KMS-11 (cell line): ENCODE measurements around the gene RDX.

ENCODE experiments used
- H2AFZ ChIP-seq: fragments of 200-600 bp; sonication (generic); 2 replicates; pipeline ENCODE4 v1.6.1; 2016; ENCODE audit warnings: antibody characterized with exemption, mixed run types, low read depth
- H3K27ac ChIP-seq: fragments of 200-600 bp; sonication (generic); 2 replicates; pipeline ENCODE4 v1.6.1; 2016; ENCODE audit warnings: mild to moderate bottlenecking, mixed run types
- H3K27me3 ChIP-seq: fragments of 200-600 bp; sonication (generic); 2 replicates; pipeline ENCODE4 v1.6.1; 2017; ENCODE audit warnings: mild to moderate bottlenecking, low read depth, mixed run types, moderate library complexity; ENCODE audit not compliant: insufficient read depth
- H3K36me3 ChIP-seq: fragments of 200-600 bp; sonication (generic); 2 replicates; pipeline ENCODE4 v1.6.1; 2017; ENCODE audit warnings: mild to moderate bottlenecking, mixed run types; ENCODE audit not compliant: insufficient read depth
- H3K4me1 ChIP-seq: fragments of 200-600 bp; sonication (generic); 2 replicates; pipeline ENCODE4 v1.6.1; 2016; ENCODE audit warnings: mild to moderate bottlenecking, low read depth, mixed run types; ENCODE audit not compliant: poor library complexity, severe bottlenecking
- H3K4me2 ChIP-seq: fragments of 200-600 bp; sonication (generic); 2 replicates; pipeline ENCODE4 v1.7.0; 2016; ENCODE audit warnings: mild to moderate bottlenecking, mixed run types
- H3K4me3 ChIP-seq: fragments of 200-600 bp; sonication (generic); IDR thresholded peaks from 2 replicates; pipeline ENCODE4 v1.6.1; 2017; ENCODE audit warnings: low read depth, low read length, mixed read lengths; ENCODE audit not compliant: insufficient read depth
- H3K79me2 ChIP-seq: fragments of 200-600 bp; sonication (generic); 2 replicates; pipeline ENCODE4 v1.6.1; 2016; ENCODE audit warnings: low read depth, mixed run types; ENCODE audit not compliant: insufficient read depth
- H3K9ac ChIP-seq: fragments of 200-600 bp; sonication (generic); 2 replicates; pipeline ENCODE4 v1.6.1; 2016; ENCODE audit warnings: mild to moderate bottlenecking, mixed run types
- H4K20me1 ChIP-seq: fragments of 200-600 bp; sonication (generic); 2 replicates; pipeline ENCODE4 v1.6.1; 2016; ENCODE audit warnings: mild to moderate bottlenecking, mixed run types; ENCODE audit not compliant: insufficient read depth
- CTCF ChIP-seq: fragments of 200-600 bp; sonication (generic); conservative IDR thresholded peaks from 2 replicates; pipeline ENCODE4 v1.6.1; 2017; ENCODE audit warnings: low read depth, mild to moderate bottlenecking, antibody characterized with exemption, low read length, moderate library complexity, mixed read lengths

The RDX gene

GRCh38 chr11:110242188-110242587, 54.2 kb downstream of the RDX start:
- H3K27me3 ChIP-seq = no peaks in the 10 kb centered on the region
- H3K4me3 ChIP-seq = no peak overlapping the region
- no peak for TF ChIP-seq CTCF
- no peaks in the 10 kb centered on the region for H3K36me3 ChIP-seq
- no peak overlapping the region for H2AFZ ChIP-seq
- H3K4me2 ChIP-seq = no peak overlapping the region
- H3K27ac ChIP-seq = no peak overlapping the region
- H4K20me1 ChIP-seq = no peaks in the 10 kb centered on the region
- H3K4me1 ChIP-seq = no peaks in the 10 kb centered on the region
- no peak overlapping the region for H3K9ac ChIP-seq
- H3K79me2 ChIP-seq = no peaks in the 10 kb centered on the region

GRCh38 chr11:110235966-110236365, 60.4 kb downstream of the RDX start:
- Histone ChIP-seq H3K36me3 (no peaks in the 10 kb centered on the region), H3K4me1 (no peaks in the 10 kb centered on the region), H2AFZ (no peak overlapping the region), H3K79me2 (no peaks in the 10 kb centered on the region), H3K27ac (no peak overlapping the region), H3K4me2 (no peak overlapping the region), H3K9ac (no peak overlapping the region), H4K20me1 (no peaks in the 10 kb centered on the region), H3K27me3 (no peaks in the 10 kb centered on the region), H3K4me3 (no peak overlapping the region)
- TF ChIP-seq CTCF = no peak

GRCh38 chr11:110230377-110230776, 66.0 kb downstream of the RDX start:
- Histone ChIP-seq H3K36me3 (no peaks in the 10 kb centered on the region), H3K79me2 (no peaks in the 10 kb centered on the region), H3K27me3 (no peaks in the 10 kb centered on the region), H3K9ac (no peak overlapping the region), H3K4me2 (no peak overlapping the region), H3K27ac (no peak overlapping the region), H3K4me3 (no peak overlapping the region), H4K20me1 (no peaks in the 10 kb centered on the region), H2AFZ (no peak overlapping the region), H3K4me1 (no peaks in the 10 kb centered on the region)
- TF ChIP-seq CTCF = no peak

- Histone ChIP-seq H4K20me1 (no peaks in the 10 kb centered on the region), H3K4me3 (no peak overlapping the region), H3K4me2 (no peak overlapping the region), H3K79me2 (no peaks in the 10 kb centered on the region), H3K27ac (no peak overlapping the region), H3K36me3 (no peaks in the 10 kb centered on the region), H2AFZ (no peak overlapping the region), H3K9ac (no peak overlapping the region), H3K27me3 (no peaks in the 10 kb centered on the region), H3K4me1 (no peaks in the 10 kb centered on the region)
- TF ChIP-seq CTCF = no peak
These were observed 77.2 kb downstream of the RDX start for GRCh38 chr11:110219006-110219785.
